NCI-H187 treated with DMSO at 0.1 percent for 48 hours (cell line): ENCODE measurements around the gene FUT4.
"Not testable (repeated sequence)": the region's sequence is repeated elsewhere in the genome, so short reads cannot be mapped to it uniquely, and the experiment has no call there.

ENCODE experiments used
- DNase-seq: peaks from one replicate; lab custom pipeline; 2025; lab: John Stamatoyannopoulos, UW

The FUT4 gene

DNA sequence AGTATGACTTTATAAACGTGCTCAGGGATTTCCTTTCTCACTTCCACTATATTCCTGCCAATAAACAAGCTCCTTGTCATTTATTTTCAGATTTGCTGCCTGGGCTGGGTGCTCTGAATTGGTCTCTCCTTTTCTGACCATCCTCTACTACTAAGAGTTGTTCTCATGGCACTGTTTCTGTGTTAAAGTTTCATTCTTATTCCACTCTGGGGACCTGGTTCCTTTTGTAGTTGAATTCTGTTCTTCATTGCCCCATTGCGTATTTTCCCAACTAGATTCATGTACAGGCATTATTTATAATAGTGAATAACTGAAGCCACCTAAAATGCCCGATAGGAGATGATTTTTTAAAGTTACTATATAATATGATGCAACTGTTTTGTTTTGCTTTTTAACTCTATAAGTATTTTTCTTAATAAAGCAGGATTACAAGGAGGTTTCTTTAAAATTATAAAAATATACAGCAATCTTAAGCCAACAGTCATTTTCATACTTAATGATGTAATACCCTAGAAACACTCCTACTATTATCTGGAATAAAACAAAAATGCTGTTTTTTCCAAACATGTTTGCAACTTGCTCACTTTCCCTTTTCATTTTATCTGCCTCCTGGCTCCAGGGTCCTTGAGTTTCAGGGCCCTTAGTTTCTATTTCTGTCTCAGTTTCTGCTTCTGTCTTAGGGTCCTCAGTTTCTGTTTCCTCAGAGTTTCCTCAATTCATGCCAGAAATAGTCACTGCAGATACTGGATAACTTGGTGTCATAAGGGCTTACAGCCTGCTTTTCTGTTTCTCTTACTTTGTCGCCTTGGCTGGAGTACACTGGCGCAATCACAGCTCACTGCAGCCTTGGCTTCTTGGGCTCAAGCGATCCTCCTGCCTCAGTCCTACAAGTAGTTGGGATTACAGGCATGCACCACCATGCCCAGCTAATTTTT lies 9.8 kb upstream of the FUT4 start:
- no peak for DNase-seq

DNA sequence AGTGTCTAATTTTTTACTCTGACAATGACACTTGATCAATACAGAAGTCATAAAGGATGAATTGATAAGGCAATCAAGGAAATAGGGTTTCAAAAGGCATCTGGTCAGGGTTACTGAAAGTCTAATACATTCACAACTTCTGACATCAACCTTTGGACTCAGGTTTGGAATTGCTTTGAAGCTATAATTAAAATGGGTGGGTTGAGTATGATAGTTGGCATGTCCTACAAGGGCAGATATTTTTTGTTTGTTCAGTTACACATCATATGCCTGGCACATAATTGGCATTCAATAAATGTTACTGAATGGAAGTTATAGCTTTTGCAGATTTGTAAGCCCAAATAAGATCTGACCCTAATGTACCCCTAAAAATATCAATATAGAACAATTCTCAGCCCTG lies 7.3 kb upstream of the FUT4 start:
- DNase-seq, result no peak

DNA sequence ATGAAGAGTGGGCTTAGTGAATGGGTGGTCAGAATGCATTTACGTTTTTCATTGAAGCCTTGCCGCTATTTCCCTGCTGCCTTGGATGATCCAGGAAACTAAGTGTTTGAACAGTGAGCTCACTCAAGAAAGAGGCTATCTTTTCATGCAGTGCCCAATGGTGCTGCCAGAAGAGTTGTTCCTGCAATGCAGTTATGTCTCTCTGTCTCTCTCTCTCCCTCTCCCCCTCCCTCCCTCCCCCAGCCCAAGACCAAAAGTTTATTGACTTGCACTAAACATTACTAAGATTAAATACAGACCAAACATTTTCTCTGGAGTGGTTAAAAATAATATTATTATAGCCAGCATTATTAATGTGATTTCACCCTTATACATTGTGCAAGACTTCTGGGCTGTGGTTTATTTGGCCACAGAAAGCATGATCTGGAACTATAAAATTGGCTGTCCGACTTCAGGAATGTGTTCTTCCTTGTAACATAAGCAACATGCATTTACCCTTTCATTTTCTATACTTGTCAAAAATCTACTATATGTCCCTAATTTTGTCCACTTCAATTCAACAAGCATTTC lies 6.6 kb upstream of the FUT4 start:
- DNase-seq, result no peak

DNA sequence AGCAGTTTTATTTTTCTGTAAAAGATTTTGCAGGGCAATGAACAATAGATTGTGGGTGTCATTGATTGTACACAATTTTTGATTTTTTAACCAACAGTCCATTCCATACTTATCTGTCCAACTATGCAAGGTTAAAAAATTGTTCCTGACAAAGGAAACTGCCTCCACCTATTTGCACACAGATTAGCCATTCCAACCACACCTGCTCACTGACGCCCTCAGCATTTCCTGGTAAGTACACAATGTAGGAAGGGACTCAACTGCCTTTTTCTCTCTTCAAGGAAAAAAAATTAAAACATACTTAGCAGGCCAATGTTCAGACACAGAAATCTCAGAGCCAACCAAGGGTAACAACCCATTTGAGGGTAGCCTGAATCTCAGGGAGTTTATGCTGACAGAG lies 4.3 kb upstream of the FUT4 start:
- no peak for DNase-seq

DNA sequence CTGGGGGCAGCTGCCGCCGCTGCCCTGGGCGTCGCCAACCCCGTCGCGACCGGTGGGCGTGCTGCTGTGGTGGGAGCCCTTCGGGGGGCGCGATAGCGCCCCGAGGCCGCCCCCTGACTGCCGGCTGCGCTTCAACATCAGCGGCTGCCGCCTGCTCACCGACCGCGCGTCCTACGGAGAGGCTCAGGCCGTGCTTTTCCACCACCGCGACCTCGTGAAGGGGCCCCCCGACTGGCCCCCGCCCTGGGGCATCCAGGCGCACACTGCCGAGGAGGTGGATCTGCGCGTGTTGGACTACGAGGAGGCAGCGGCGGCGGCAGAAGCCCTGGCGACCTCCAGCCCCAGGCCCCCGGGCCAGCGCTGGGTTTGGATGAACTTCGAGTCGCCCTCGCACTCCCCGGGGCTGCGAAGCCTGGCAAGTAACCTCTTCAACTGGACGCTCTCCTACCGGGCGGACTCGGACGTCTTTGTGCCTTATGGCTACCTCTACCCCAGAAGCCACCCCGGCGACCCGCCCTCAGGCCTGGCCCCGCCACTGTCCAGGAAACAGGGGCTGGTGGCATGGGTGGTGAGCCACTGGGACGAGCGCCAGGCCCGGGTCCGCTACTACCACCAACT lies 1.0 kb downstream of the FUT4 start:
- no peak for DNase-seq

DNA sequence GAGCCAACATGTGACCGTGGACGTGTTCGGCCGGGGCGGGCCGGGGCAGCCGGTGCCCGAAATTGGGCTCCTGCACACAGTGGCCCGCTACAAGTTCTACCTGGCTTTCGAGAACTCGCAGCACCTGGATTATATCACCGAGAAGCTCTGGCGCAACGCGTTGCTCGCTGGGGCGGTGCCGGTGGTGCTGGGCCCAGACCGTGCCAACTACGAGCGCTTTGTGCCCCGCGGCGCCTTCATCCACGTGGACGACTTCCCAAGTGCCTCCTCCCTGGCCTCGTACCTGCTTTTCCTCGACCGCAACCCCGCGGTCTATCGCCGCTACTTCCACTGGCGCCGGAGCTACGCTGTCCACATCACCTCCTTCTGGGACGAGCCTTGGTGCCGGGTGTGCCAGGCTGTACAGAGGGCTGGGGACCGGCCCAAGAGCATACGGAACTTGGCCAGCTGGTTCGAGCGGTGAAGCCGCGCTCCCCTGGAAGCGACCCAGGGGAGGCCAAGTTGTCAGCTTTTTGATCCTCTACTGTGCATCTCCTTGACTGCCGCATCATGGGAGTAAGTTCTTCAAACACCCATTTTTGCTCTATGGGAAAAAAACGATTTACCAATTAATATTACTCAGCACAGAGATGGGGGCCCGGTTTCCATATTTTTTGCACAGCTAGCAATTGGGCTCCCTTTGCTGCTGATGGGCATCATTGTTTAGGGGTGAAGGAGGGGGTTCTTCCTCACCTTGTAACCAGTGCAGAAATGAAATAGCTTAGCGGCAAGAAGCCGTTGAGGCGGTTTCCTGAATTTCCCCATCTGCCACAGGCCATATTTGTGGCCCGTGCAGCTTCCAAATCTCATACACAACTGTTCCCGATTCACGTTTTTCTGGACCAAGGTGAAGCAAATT lies 1.8 kb downstream of the FUT4 start:
- DNase-seq, result no peak

DNA sequence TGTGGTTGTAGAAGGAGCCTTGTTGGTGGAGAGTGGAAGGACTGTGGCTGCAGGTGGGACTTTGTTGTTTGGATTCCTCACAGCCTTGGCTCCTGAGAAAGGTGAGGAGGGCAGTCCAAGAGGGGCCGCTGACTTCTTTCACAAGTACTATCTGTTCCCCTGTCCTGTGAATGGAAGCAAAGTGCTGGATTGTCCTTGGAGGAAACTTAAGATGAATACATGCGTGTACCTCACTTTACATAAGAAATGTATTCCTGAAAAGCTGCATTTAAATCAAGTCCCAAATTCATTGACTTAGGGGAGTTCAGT lies 2.4 kb downstream of the FUT4 start:
- no peak for DNase-seq

DNA sequence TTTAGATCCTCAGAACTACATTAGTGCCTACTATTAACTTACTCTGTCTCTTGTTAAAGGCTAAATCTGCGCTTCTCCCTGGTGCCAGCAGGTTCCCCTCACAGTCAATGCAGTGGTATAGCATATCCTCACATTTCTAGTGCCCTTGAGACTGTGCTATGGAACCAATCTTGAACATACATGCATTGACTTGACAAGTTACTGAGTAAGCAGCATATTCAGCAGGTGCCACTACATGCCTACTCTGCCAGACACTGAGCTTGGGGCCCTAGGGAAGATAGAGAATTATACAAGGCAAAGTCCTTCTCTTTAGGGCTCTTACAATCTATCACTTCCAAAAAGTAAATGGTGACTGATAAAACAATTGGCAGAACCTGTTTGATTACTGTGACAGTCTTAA lies 3.2 kb downstream of the FUT4 start:
- DNase-seq, result no peak

DNA sequence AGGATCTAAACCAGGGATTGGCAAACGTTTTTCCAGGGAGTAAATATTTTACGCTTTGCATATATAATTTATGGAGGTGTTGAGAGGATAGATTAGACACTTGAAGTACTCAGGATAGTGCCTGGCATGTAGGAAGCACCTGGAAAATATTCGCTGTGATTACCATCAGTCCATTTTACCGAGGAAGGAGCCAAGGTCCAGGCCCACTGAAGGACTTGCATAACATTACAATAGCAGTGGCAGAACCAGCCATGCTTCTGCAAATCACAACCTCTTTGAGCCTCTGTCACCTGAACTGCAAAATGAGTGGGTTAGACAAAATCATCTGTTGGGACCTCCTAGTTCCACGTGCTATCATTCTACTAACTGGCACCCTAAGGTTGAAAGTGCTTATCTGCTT lies 5.4 kb downstream of the FUT4 start:
- no peak for DNase-seq

DNA sequence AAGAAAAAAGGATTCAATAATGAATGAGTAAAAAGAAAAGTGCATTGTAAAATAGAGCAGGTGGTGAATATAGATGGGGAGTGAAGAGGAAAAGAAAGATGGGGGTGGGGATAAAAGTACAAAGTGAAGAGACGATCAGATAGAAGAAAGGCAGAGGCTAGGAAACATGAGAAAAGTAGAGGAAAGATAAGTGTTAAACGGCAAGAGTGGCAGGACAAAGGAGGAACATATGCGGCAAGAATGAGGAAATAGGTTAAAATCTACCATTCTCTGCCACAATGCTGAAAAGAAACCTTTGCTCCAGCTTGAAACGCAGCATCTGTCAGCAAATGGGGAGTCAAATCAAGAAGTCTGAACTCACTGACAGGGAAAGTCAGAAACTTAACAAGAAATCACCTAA lies 6.8 kb downstream of the FUT4 start:
- DNase-seq, result no peak

DNA sequence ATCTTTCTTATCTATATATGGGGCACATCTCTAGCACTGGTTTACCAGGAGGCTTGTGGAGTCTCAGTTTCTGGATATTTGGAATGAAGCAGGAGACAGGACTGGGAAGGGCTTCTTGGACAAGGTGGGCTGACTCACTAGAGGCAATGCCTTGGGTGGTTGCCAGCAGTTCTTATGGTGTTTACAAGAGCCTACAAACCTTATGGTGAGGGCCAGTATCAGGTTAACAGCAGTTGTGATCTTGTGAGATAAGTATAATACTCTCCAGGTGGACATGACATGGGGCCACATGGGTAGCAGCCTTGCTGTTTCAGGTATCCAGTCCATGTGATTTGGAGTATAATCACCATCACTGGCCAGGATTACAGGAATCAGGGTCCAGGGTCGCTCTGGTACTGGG lies 10.2 kb downstream of the FUT4 start:
- DNase-seq, result no peak

DNA sequence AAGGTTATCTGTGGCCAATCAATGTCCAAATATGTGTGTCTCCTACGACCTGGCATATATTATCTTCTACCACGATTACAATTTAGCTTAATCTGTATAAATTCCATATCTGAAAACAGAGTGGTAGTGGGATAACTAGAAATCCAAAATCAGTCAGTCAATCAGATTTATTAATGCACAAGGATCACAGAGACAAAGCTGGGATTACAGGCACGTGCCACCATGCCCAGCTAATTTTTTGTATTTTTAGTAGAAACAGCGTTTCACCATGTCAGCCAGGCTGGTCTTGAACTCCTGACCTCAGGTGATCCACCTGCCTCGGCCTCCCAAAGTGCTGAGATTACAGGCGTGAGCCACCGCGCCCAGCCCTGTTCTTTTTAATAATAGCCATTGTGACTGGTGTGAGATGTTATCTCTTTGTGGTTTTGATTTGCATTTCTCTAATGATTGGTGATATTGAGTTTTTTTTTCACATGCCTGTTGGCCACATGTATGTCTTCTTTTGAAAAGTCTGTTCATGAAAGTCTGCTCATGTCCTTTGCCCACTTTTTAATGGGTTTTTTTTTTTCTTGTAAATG lies 12.1 kb downstream of the FUT4 start:
- DNase-seq, result not testable (repeated sequence)

DNA sequence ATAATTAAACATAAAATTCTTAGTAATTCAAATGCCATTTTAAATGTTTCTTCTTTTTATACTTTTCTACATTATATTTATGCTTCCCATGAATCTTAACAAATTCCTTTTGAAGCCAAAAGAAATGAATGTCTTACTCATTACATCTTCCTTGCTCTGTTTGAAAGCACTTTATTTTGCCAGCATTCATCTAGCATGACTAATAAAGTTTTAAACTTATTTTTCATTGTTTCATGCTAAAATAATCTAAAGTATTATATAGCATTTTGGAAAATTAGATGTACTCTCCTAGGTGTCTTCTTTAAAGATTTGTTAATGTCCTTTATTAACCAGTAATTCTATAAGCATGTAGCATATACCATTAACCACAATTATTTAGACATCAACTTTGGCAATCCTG lies 13.7 kb downstream of the FUT4 start:
- DNase-seq, result no peak

DNA sequence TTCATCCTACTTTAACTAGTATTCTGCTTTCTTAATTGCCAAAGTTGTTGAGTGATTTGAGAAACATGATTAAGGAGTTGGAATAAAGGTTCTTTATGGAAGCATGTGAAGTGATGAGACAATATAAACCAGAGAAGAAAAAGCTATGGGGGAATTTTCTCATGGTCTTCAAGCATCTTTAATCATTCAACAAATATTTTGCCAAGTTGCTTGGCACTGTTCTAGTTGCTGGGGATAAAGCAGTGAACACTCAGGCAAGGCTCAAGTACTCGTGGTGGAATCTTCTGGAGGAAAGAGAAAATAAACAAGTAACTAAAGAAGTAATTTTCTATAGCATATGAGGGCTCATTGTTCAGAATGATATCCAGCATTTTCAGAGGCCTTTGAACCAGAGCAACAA lies 14.3 kb downstream of the FUT4 start:
- DNase-seq, result no peak

DNA sequence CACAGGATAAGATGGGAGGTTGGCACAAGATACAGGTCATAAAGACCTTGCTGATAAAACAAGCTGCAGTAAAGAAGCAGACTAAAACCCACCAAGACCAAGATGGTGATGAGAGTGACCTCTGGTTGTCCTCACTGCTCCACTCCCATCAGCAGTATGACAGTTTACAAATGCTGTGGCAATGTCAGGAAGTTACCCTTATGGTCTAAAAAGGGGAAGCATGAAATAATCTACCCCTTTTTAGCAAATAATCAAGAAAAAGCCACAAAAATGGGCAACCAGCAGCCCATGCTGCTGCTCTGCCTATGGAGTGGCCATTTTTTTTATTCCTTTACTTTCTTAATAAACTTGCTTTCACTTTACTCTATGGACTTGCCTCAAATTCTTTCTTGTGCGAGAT lies 14.7 kb downstream of the FUT4 start:
- no peak for DNase-seq

DNA sequence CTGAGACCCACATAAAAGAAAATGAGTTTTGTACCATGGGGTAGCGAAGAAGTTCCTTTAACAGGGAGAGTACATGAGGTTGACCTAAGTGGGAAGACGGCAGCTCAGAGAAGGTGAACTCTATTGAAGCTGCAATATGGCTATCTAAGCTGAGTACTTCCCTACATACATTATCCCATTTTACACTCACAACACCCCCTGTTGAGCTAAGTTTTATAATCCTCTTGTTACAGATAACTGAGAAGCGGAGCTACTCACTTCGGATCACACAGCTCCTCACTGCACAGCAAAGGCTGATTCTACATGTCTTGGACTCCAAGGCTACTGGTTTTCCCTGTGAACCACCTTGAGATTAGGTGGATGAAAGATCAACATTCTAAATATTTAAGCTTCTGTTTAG lies 15.2 kb downstream of the FUT4 start:
- no peak for DNase-seq

DNA sequence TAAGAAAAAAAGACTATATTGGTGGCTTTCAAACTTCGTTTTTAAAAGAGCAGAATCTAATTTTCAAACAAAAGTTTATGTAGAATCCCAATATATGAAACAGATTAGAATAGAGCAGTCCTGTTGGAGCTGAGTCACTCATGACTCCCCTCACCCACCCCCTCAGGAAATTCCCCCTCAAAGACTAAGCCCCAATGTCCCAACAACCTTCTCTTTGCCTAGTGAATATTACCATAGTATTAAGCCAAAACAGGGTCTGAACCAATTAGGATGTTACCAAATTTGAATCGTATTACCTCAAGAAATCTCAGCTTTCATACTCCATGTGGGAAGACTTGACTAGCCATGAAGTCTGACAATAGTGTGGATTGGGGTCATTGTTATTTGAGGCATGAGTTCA lies 15.6 kb downstream of the FUT4 start:
- no peak for DNase-seq

DNA sequence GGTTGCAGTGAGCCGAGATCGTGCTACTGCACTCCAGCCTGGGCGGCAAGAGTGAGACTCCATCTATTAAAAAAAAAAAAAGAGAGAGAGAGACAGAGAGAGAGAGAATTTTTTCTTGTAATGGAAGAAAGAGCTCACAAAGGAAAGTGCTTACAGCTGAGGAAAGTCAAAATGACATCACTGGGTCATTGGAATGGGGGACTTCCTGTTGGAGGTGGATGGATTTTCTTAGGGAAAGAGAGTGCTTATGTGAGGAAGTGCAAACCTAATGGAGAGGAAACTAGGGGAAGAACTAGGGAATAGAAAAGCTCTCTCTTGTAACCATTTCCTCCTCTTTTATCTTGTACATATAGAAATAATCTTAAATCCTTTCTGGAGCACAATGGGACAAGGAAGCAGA lies 17.1 kb downstream of the FUT4 start:
- DNase-seq, result no peak

DNA sequence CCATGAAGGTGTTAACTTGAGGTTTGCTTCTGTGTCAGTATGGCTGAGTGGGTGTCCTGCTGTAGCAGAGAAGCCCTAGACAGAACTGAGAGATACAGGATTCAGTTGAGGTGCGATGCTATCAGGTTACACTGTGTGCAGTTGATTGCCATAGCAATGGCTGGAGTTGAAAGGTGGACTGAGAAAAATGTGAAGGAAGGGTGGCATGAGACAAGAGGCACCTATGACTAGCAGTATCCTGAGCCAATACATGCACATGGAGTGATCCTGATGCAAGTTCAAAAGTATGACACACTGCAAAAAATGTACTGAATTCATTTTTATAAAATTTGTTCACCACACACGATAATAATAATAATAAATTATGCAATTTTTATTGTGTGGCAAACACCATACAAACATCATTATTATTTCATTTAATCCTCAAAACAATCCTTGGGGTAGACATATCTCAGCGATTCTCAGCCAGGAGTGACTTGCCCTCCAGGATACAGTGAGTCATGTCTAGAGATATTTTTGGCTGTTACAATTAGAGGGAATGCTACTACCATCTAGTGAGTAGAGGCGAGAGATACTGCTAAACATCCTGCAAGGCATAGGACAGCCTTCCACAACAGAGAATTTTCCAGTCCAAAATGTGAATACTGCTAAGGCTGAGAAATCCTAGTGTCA lies 19.6 kb downstream of the FUT4 start:
- DNase-seq, result no peak

DNA sequence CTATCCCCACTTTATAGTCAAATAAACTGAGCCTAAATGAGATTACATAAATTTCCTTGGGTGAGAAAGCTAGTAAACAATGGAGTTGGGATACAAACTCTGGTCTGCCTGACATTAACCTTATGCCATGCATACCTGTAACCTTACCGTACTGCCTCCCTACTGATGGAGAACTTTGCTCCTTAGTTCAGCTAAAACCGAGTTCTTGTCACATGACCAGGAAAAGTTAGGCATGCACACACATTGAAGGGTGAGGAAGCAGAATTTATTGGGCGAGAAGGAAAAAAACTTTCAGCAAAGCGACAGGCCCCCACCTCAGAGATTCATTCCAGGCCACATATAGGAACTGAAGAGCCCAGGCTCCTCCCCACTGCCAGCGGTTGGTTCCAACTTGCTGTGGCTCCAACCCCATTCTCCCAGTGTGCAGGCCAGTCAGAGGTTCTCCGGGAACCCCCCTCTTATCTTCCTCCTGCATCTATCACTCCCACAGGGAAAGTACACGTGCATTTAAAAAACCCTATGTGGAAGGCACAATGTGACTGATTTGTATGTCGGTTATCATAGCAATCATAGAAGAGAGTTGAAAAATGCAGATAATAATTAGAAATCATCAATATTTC lies 20.2 kb downstream of the FUT4 start:
- no peak for DNase-seq

DNA sequence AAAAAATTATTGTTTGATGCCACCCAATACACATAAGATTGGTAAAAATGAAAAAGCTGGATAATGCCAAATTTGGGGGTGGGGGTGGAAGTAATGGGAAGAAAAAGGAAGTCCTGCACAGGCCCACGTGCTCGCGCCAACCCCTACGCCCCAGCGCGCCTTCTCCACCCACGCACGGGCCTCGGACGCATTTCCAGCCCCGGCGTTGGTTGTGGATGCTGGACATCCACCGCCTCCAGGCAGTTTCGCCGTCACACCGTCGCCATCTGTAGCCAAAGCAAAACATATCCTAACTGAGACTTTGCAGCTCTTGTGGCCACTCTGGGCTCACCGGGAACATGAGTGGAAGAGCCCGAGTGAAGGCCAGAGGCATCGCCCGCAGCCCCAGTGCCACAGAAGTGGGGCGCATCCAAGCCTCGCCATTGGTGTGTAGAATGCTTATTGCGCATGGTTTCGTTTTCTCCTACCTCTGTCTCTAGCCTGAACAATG lies 23.5 kb downstream of the FUT4 start, which contains the start of gene PIWIL4:
Gene PIWIL4, plus strand, starts transcription at position 188 of the 490 bp plus-strand sequence. Its CDS starts 151 bp downstream, at position 339.
- no peak for DNase-seq
